Measurements from ENCODE around the gene CDK1. TPM values are rescaled to one million over a fixed set of nuclear protein-coding genes. Genes with fewer than 3 reads are reported as not detected.

CDK1 gene
- total and polyA plus RNA-seq, 2 donors (not counting 3 experiments of a cell fraction or from before 2014, with no cell fraction given): 19.9 to 70.1 TPM

DNA sequence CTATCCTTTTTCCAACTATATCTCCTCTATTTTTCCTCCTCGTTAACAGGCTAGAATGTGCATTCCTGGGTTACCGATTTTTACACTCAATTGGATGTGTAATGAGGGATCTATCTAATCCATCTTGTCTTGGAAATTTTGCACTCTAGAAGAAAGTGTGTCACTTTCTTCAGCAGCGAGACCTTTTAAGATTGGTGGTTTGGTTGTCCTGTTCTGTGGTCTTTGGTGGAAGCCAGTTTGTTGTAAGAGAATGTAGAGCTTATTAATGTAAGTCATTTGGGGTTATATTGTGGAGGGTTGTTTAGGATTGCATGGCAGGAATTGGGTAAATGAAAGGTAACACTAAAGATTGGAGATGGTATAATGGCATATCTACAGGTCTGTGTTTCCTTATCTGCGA is 16.7 kb downstream of the CDK1 start:
- ChIA-PET POLR2A (no interaction called here), CTCF (interaction anchor here (1.5 kb wide), 1 partner anchor 10 kb away, joined by 6 read pairs; no protein-coding TSS in a partner anchor)
- TF ChIP-seq, protein P1, sequence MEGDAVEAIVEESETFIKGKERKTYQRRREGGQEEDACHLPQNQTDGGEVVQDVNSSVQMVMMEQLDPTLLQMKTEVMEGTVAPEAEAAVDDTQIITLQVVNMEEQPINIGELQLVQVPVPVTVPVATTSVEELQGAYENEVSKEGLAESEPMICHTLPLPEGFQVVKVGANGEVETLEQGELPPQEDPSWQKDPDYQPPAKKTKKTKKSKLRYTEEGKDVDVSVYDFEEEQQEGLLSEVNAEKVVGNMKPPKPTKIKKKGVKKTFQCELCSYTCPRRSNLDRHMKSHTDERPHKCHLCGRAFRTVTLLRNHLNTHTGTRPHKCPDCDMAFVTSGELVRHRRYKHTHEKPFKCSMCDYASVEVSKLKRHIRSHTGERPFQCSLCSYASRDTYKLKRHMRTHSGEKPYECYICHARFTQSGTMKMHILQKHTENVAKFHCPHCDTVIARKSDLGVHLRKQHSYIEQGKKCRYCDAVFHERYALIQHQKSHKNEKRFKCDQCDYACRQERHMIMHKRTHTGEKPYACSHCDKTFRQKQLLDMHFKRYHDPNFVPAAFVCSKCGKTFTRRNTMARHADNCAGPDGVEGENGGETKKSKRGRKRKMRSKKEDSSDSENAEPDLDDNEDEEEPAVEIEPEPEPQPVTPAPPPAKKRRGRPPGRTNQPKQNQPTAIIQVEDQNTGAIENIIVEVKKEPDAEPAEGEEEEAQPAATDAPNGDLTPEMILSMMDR (IDR thresholded peaks at IDR 0.05; ENCODE audit: extremely low read depth in 1 of 2, insufficient read depth in 1 of 2, low read depth in 1 of 2, low read length in 2 of 2): no peak
- no peak for TF ChIP-seq POLR2AphosphoS5 (IDR thresholded peaks at IDR 0.05; ENCODE audit: insufficient read depth, low read depth, low read length)
- no peak for TF ChIP-seq FOS (IDR thresholded peaks at IDR 0.05; ENCODE audit: borderline replicate concordance, insufficient read depth, low read length)
- no peak for TF ChIP-seq GATA2 (IDR thresholded peaks at IDR 0.05; ENCODE audit: insufficient read depth, insufficient read length, low read depth, low read length)
- H4K20me1 ChIP-seq (replicated peaks; ENCODE audit: control insufficient read depth, extremely low read depth, insufficient read depth, low read length): no peaks in the 10 kb centered on the region
- no peak overlapping the region for H2AFZ ChIP-seq (ENCODE audit: low read depth, low read length)
- H3K9me1 ChIP-seq (replicated peaks; ENCODE audit: control insufficient read depth, extremely low read depth, insufficient read depth, low read length): no peaks in the 10 kb centered on the region
- no peak for FAIRE-seq
- no peaks in the 10 kb centered on the region for H3K4me1 ChIP-seq (ENCODE audit: control insufficient read depth, extremely low read depth, insufficient read depth, low read length)
- peaks cover 0 to 30% of the 10 kb centered on the region in 2 experiments for H3K36me3 ChIP-seq (ENCODE audit: control insufficient read depth in 2 of 2, extremely low read depth in 1 of 2, insufficient read depth in 2 of 2, low read length in 2 of 2)
- no peak overlapping the region for H3K4me2 ChIP-seq (ENCODE audit: insufficient read depth, low read length)
- H3K27ac ChIP-seq (ENCODE audit: insufficient read depth, low read depth, low read length): no peak overlapping the region
- no peak overlapping the region for H3K4me3 ChIP-seq (replicated peaks in 1 of 3; ENCODE audit: insufficient read depth in 1 of 3, low read depth in 1 of 3, low read length in 3 of 3)
- H3K9ac ChIP-seq (replicated peaks; ENCODE audit: extremely low read depth, insufficient read depth, low read length): no peak overlapping the region
- no peaks in the 10 kb centered on the region for H3K27me3 ChIP-seq (ENCODE audit: control insufficient read depth in 2 of 2, insufficient read depth in 2 of 2, low read length in 2 of 2)
- dilution Hi-C loops (cut with MboI; ENCODE audit: extremely low pct_ligation_motif_present, low sequenced_read_pairs): no loop called here
- no peaks in the 10 kb centered on the region for H3K9me3 ChIP-seq (replicated peaks; ENCODE audit: control insufficient read depth, insufficient read depth, low read length)
- intact Hi-C loops (cut with micrococcal nuclease): no loop called here
- no peak for DNase-seq (ENCODE audit: low read depth, low spot score)
- BruUV-seq (replicated peaks): no TSS peak
- peaks cover 28% of the 10 kb centered on the region for H3K79me2 ChIP-seq (ENCODE audit: control insufficient read depth, insufficient read depth, low read length)

Data from endothelial cell of umbilical vein (primary cell).